ENCODE data around the gene PPP1R9A. TPM values are rescaled to one million over a fixed set of nuclear protein-coding genes. Genes with fewer than 3 reads are reported as not detected.

PPP1R9A gene
- polyA plus RNA-seq, 1 donor from 2014 or later: 52.8 TPM

DNA sequence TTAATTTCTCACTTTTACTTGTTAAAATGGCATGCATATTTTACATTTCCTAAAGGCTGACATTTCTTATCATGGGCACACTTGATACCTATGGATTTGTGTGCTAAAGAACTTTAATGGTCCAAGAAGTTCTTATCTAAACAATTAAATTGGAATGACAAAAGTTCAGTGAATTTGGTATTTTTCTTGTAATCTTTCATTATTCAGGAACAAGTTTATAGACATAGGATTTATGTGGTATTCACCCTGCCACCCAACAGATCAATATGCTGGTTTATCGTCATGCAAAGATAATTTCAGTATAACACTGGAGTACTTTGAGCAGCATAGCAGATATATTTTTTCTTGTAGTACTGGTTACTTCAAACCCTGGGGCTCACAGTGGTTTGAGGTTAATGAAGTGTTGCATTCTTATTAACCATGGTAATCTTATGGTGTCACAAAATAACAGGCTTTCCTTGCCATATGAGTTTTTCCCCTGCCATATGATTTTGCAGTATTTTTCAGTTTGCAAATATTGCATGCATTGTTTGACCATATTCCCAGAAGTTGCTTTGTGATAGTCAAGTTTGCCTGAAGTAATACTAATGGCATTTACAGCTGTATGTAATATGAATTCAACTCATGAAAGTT, 148.8 kb downstream of the PPP1R9A start:
- H3K9me2 ChIP-seq (ENCODE audit: insufficient read depth, low read length): no peaks in the 10 kb centered on the region
- no peak overlapping the region for H3K9ac ChIP-seq (ENCODE audit: low read length)
- no peak overlapping the region for H3K4me3 ChIP-seq (ENCODE audit: low read length)
- H3F3A ChIP-seq (ENCODE audit: insufficient read depth, low read length, poor library complexity, severe bottlenecking): no peaks in the 10 kb centered on the region
- peaks cover under 1% of the 10 kb centered on the region for H3K79me2 ChIP-seq (replicated peaks; ENCODE audit: insufficient read depth, low read length)
- H3K36me3 ChIP-seq (ENCODE audit: insufficient read depth, low read length): no peaks in the 10 kb centered on the region
- H3K4me2 ChIP-seq (ENCODE audit: low read length): no peak overlapping the region
- no peaks in the 10 kb centered on the region for H3K27me3 ChIP-seq (ENCODE audit: insufficient read depth, low read depth, low read length)
- H2AFZ ChIP-seq (ENCODE audit: low read depth, low read length): no peak overlapping the region
- H3K9me3 ChIP-seq (ENCODE audit: low read length): no peaks in the 10 kb centered on the region
- no peak overlapping the region for H3K27ac ChIP-seq (ENCODE audit: low read length)
- H4K20me1 ChIP-seq (ENCODE audit: insufficient read depth): no peaks in the 10 kb centered on the region
- TF ChIP-seq RAD21 (conservative IDR thresholded peaks at IDR 0.05) (no peak), MXI1 (conservative IDR thresholded peaks at IDR 0.05; ENCODE audit: poor library complexity, severe bottlenecking) (no peak), SMC3 (conservative IDR thresholded peaks at IDR 0.05; ENCODE audit: poor library complexity) (no peak), POLR2AphosphoS5 (IDR thresholded peaks at IDR 0.05) (no peak), TAF1 (IDR thresholded peaks at IDR 0.05; ENCODE audit: low read depth) (no peak)
- TF ChIP-seq, protein P1, sequence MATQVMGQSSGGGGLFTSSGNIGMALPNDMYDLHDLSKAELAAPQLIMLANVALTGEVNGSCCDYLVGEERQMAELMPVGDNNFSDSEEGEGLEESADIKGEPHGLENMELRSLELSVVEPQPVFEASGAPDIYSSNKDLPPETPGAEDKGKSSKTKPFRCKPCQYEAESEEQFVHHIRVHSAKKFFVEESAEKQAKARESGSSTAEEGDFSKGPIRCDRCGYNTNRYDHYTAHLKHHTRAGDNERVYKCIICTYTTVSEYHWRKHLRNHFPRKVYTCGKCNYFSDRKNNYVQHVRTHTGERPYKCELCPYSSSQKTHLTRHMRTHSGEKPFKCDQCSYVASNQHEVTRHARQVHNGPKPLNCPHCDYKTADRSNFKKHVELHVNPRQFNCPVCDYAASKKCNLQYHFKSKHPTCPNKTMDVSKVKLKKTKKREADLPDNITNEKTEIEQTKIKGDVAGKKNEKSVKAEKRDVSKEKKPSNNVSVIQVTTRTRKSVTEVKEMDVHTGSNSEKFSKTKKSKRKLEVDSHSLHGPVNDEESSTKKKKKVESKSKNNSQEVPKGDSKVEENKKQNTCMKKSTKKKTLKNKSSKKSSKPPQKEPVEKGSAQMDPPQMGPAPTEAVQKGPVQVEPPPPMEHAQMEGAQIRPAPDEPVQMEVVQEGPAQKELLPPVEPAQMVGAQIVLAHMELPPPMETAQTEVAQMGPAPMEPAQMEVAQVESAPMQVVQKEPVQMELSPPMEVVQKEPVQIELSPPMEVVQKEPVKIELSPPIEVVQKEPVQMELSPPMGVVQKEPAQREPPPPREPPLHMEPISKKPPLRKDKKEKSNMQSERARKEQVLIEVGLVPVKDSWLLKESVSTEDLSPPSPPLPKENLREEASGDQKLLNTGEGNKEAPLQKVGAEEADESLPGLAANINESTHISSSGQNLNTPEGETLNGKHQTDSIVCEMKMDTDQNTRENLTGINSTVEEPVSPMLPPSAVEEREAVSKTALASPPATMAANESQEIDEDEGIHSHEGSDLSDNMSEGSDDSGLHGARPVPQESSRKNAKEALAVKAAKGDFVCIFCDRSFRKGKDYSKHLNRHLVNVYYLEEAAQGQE (IDR thresholded peaks at IDR 0.05; ENCODE audit: borderline replicate concordance): no peak
- TF ChIP-seq, protein P2, sequence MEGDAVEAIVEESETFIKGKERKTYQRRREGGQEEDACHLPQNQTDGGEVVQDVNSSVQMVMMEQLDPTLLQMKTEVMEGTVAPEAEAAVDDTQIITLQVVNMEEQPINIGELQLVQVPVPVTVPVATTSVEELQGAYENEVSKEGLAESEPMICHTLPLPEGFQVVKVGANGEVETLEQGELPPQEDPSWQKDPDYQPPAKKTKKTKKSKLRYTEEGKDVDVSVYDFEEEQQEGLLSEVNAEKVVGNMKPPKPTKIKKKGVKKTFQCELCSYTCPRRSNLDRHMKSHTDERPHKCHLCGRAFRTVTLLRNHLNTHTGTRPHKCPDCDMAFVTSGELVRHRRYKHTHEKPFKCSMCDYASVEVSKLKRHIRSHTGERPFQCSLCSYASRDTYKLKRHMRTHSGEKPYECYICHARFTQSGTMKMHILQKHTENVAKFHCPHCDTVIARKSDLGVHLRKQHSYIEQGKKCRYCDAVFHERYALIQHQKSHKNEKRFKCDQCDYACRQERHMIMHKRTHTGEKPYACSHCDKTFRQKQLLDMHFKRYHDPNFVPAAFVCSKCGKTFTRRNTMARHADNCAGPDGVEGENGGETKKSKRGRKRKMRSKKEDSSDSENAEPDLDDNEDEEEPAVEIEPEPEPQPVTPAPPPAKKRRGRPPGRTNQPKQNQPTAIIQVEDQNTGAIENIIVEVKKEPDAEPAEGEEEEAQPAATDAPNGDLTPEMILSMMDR (IDR thresholded peaks at IDR 0.05; ENCODE audit: poor library complexity, severe bottlenecking): no peak

DNA sequence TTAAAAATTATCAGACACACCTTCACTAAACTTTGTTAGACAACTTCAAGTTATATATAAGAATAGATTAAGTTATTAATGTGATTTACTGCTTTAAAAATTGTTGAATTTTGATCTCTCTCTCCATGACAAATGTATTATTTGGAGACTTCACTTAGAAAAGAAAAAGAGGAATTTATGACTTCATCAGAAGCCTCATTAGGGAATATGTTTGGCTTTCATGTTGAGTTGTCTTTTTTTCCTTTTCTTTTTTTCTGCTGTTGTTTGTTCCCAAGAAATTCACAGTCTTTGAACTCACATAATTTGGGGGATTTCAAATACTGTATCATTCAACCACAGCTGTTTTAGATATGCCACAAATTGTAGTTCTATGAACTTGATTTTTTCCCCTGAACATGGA, 149.5 kb downstream of the PPP1R9A start:
- TF ChIP-seq SMC3 (conservative IDR thresholded peaks at IDR 0.05; ENCODE audit: poor library complexity) (no peak), MXI1 (conservative IDR thresholded peaks at IDR 0.05; ENCODE audit: poor library complexity, severe bottlenecking) (no peak), EP300 (conservative IDR thresholded peaks at IDR 0.05; ENCODE audit: poor library complexity, severe bottlenecking) (no peak)
- Histone ChIP-seq H2AFZ (ENCODE audit: low read depth, low read length) (no peak overlapping the region), H3K9me3 (ENCODE audit: low read length) (no peaks in the 10 kb centered on the region), H3K9me2 (ENCODE audit: insufficient read depth, low read length) (no peaks in the 10 kb centered on the region), H3F3A (ENCODE audit: insufficient read depth, low read length, poor library complexity, severe bottlenecking) (no peaks in the 10 kb centered on the region), H4K20me1 (ENCODE audit: insufficient read depth) (no peaks in the 10 kb centered on the region), H3K4me2 (ENCODE audit: low read length) (no peak overlapping the region), H3K27me3 (ENCODE audit: insufficient read depth, low read depth, low read length) (no peaks in the 10 kb centered on the region), H3K27ac (ENCODE audit: low read length) (no peak overlapping the region), H3K79me2 (replicated peaks; ENCODE audit: insufficient read depth, low read length) (no peaks in the 10 kb centered on the region), H3K36me3 (ENCODE audit: insufficient read depth, low read length) (no peaks in the 10 kb centered on the region), H3K4me3 (ENCODE audit: low read length) (no peak overlapping the region), H3K9ac (ENCODE audit: low read length) (no peak overlapping the region)

DNA sequence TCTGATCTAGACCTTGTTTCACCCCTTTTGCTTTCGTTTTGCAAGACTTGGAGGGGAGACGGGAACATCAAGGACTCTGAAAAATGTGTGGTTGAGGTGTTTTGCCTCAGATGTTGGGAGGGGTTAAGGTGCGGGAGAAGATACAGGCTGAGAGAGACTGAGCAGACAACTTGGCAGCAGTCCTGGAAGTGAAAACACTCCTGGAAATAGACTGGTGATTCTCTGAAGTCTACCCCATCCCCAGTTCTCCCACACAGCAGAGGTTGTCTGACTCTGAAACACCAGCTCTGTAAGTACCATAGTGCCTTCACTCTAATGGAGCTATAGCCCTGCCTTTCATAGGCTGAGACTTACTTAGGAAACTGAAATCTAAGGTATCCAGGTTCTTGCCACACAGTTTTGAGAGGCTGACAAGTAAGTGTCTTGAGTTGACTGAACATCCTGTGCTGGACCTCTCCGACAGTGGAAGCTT, 152.5 kb downstream of the PPP1R9A start:
- no peaks in the 10 kb centered on the region for H3F3A ChIP-seq (ENCODE audit: insufficient read depth, low read length, poor library complexity, severe bottlenecking)
- H4K20me1 ChIP-seq (ENCODE audit: insufficient read depth): no peaks in the 10 kb centered on the region
- no peak overlapping the region for H3K4me2 ChIP-seq (ENCODE audit: low read length)
- H3K9me2 ChIP-seq (ENCODE audit: insufficient read depth, low read length): no peaks in the 10 kb centered on the region
- no peaks in the 10 kb centered on the region for H3K79me2 ChIP-seq (replicated peaks; ENCODE audit: insufficient read depth, low read length)
- H3K4me3 ChIP-seq (ENCODE audit: low read length): no peak overlapping the region
- H3K9me3 ChIP-seq (ENCODE audit: low read length): no peaks in the 10 kb centered on the region
- no peak overlapping the region for H3K27ac ChIP-seq (ENCODE audit: low read length)
- H3K36me3 ChIP-seq (ENCODE audit: insufficient read depth, low read length): no peaks in the 10 kb centered on the region
- no peak overlapping the region for H3K9ac ChIP-seq (ENCODE audit: low read length)
- no peak overlapping the region for H2AFZ ChIP-seq (ENCODE audit: low read depth, low read length)
- TF ChIP-seq, protein P2 (IDR thresholded peaks at IDR 0.05; ENCODE audit: poor library complexity, severe bottlenecking): no peak
- TF ChIP-seq POLR2AphosphoS5 (IDR thresholded peaks at IDR 0.05) (no peak), TAF1 (IDR thresholded peaks at IDR 0.05; ENCODE audit: low read depth) (no peak), SMC3 (conservative IDR thresholded peaks at IDR 0.05; ENCODE audit: poor library complexity) (no peak), MXI1 (conservative IDR thresholded peaks at IDR 0.05; ENCODE audit: poor library complexity, severe bottlenecking) (no peak), EP300 (conservative IDR thresholded peaks at IDR 0.05; ENCODE audit: poor library complexity, severe bottlenecking) (no peak)
- no peaks in the 10 kb centered on the region for H3K27me3 ChIP-seq (ENCODE audit: insufficient read depth, low read depth, low read length)

Data from neural cell (in vitro differentiated cells).